Measurements from ENCODE around the gene SYT7. TPM values are rescaled to one million over a fixed set of nuclear protein-coding genes. Genes with fewer than 3 reads are reported as not detected.

SYT7 gene
- total RNA-seq, 4 donors from 2014 or later = 1.3 to 4.2 (median 1.8) TPM

DNA sequence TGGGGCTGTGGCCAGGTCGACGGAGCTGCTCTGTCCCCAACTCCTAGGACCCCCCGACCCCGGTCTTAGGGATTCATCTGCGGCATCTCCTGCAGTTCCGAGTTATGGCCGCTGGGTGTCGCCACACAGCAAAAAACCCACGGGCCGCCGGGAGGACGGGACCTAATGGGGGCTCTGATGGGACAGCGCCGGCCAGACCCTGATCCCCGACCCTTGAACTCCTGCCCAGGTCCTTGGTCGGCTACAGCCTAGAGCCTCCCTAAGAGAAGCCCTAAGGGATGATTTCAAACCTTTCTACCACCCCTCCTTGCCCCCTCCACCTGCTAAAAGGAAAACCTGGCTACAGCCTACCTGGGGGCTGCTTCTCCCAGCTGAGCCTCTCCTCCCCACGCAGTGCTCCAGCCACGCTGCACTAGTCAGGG is 103.1 kb downstream of the SYT7 start:
- no peaks in the 10 kb centered on the region for H3K9me3 ChIP-seq
- H3K27ac ChIP-seq (replicated peaks in 1 of 4) = peak overlapping the region in 2 of 4 donors; percentile 2 to 8
- DNase-seq (ENCODE audit: extremely low spot score) = no peak
- intact Hi-C loops (cut with DNase I) = loop anchor here (2.0 kb wide), 2 partner anchors 39 to 161 kb away; no protein-coding TSS in a partner anchor
- 3% methylated on average over 16 of the region's 18 CpGs for WGBS
- peaks cover 0 to 8% (median 0%) of the 10 kb centered on the region in 4 donors for H3K36me3 ChIP-seq
- no peak for TF ChIP-seq EP300 (IDR thresholded peaks at IDR 0.05)
- TF ChIP-seq, protein P1, sequence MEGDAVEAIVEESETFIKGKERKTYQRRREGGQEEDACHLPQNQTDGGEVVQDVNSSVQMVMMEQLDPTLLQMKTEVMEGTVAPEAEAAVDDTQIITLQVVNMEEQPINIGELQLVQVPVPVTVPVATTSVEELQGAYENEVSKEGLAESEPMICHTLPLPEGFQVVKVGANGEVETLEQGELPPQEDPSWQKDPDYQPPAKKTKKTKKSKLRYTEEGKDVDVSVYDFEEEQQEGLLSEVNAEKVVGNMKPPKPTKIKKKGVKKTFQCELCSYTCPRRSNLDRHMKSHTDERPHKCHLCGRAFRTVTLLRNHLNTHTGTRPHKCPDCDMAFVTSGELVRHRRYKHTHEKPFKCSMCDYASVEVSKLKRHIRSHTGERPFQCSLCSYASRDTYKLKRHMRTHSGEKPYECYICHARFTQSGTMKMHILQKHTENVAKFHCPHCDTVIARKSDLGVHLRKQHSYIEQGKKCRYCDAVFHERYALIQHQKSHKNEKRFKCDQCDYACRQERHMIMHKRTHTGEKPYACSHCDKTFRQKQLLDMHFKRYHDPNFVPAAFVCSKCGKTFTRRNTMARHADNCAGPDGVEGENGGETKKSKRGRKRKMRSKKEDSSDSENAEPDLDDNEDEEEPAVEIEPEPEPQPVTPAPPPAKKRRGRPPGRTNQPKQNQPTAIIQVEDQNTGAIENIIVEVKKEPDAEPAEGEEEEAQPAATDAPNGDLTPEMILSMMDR (IDR thresholded peaks at IDR 0.05) = peak; percentile 88 to 97 (median 93)
- peaks cover 23 to 33% (median 28%) of the 10 kb centered on the region in 4 donors for H3K4me1 ChIP-seq
- peaks cover 0 to 22% (median 2%) of the 10 kb centered on the region in 4 donors for H3K27me3 ChIP-seq
- no peak overlapping the region for H3K4me3 ChIP-seq

DNA sequence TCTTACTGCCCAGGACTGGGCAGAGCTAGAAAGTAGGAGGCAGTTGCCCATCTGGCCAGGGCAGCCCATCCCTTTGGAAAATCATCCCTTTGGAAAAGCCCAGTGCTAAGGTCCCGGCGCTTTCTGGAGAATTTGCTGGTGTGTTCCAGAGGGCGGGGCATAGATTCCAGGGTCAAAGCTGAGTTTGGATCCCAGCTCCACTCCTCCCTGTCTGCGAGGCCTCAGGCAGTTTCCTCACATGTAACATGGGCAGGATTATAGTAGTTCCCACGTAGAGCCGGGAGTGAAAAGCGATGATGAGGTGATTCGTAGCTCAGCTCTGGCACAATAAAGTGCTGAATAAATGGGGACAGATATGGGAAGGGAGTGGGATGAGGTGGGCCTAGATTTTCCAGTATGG is 103.8 kb downstream of the SYT7 start:
- intact Hi-C loops (cut with DNase I) = loop anchor here (2.0 kb wide), 1 partner anchor 40 kb away; no protein-coding TSS in a partner anchor
- Histone ChIP-seq H3K36me3 (peaks cover 0 to 8% (median 0%) of the 10 kb centered on the region in 4 donors), H3K4me1 (peaks cover 24 to 39% (median 34%) of the 10 kb centered on the region in 4 donors), H3K4me3 (no peak overlapping the region), H3K9me3 (no peaks in the 10 kb centered on the region), H3K27ac (replicated peaks in 1 of 4) (peak overlapping the region in 2 of 4 donors; percentile 2 to 8), H3K27me3 (peaks cover 0 to 16% (median 2%) of the 10 kb centered on the region in 4 donors)
- TF ChIP-seq POLR2AphosphoS5 (IDR thresholded peaks at IDR 0.05) (no peak), POLR2A (IDR thresholded peaks at IDR 0.05; ENCODE audit: low read depth) (no peak), EP300 (IDR thresholded peaks at IDR 0.05) (no peak)
- TF ChIP-seq, protein P1 (IDR thresholded peaks at IDR 0.05) = no peak
- no peak for DNase-seq (ENCODE audit: extremely low spot score)
- WGBS = 55% methylated on average over 6 of the region's 8 CpGs

DNA sequence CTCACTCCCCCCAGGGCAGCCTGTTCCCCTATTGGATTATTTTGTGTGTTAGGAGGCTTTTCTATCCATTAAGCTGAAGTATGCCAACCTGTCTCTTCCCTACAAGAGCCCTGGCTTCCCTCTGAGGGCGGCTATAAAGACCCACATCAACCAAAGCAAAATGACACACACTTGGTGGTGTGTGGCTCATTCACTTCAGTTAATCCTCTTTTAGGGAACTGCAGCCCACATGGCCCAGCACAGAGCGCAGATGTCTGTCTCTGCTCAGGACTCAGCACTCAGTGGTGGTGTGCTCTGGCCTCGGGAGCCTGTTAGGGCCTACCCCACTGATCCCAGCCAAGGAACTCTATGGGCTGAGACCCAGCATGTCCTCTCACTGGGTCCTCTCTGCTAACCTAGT is 104.5 kb downstream of the SYT7 start:
- Histone ChIP-seq H3K4me1 (peaks cover 23 to 39% (median 37%) of the 10 kb centered on the region in 4 donors), H3K9me3 (no peaks in the 10 kb centered on the region), H3K4me3 (no peak overlapping the region), H3K36me3 (peaks cover 0 to 9% (median 0%) of the 10 kb centered on the region in 4 donors), H3K27ac (replicated peaks in 1 of 4) (no peak overlapping the region), H3K27me3 (peaks cover 0 to 9% (median 2%) of the 10 kb centered on the region in 4 donors)
- no peak for DNase-seq (ENCODE audit: extremely low spot score)
- no peak for TF ChIP-seq EP300 (IDR thresholded peaks at IDR 0.05)
- no peak for TF ChIP-seq POLR2A (IDR thresholded peaks at IDR 0.05; ENCODE audit: low read depth)
- TF ChIP-seq, protein P1 (IDR thresholded peaks at IDR 0.05) = no peak
- no peak for TF ChIP-seq POLR2AphosphoS5 (IDR thresholded peaks at IDR 0.05)
- WGBS = 83% methylated on average over 2 of the region's 3 CpGs
- intact Hi-C loops (cut with DNase I) = loop anchor here (2.0 kb wide), 1 partner anchor 40 kb away; no protein-coding TSS in a partner anchor

DNA sequence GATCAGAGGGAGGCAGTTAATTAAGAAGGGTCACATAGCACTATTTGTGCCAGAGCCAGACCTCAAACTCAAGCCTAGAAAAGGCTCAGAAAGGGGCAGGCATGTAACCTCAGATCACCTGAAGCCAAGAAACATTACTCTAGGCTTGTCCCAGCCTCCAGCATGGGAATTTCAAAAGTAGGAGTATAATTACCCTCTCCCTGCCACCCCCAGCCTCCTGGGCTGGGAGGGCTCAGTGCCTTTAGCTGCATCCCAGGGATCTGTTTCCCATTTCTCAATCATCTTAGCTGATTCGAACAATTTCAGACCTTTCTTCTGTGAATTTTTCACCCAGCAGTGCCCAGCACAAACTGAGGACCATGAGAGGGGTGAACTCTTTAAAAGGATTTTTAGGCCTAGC is 105.4 kb downstream of the SYT7 start:
- no peaks in the 10 kb centered on the region for H3K9me3 ChIP-seq
- H3K4me3 ChIP-seq = no peak overlapping the region
- intact Hi-C loops (cut with DNase I) = no loop called here
- H3K36me3 ChIP-seq = peaks cover 0 to 17% (median 4%) of the 10 kb centered on the region in 4 donors
- no peak overlapping the region for H3K27ac ChIP-seq (replicated peaks in 1 of 4)
- peaks cover 17 to 33% (median 31%) of the 10 kb centered on the region in 4 donors for H3K4me1 ChIP-seq
- WGBS = 100% methylated on average over 1 of the region's 1 CpG
- DNase-seq (ENCODE audit: extremely low spot score) = no peak
- H3K27me3 ChIP-seq = peaks cover 0 to 9% (median 2%) of the 10 kb centered on the region in 4 donors
- TF ChIP-seq POLR2AphosphoS5 (IDR thresholded peaks at IDR 0.05) (no peak), EP300 (IDR thresholded peaks at IDR 0.05) (no peak), POLR2A (IDR thresholded peaks at IDR 0.05; ENCODE audit: low read depth) (no peak)
- TF ChIP-seq, protein P1 (IDR thresholded peaks at IDR 0.05) = no peak

Data from esophagus muscularis mucosa (tissue), 4 donors.